ENCODE measurements around the gene KRTAP10-6. TPM values are rescaled to one million over a fixed set of nuclear protein-coding genes. Genes with fewer than 3 reads are reported as not detected.
"Not testable (repeated sequence)": the region's sequence is repeated elsewhere in the genome, so short reads cannot be mapped to it uniquely, and the experiment has no call there.

Gene KRTAP10-6
- total RNA-seq, 1 donor from 2014 or later = not detected

DNA sequence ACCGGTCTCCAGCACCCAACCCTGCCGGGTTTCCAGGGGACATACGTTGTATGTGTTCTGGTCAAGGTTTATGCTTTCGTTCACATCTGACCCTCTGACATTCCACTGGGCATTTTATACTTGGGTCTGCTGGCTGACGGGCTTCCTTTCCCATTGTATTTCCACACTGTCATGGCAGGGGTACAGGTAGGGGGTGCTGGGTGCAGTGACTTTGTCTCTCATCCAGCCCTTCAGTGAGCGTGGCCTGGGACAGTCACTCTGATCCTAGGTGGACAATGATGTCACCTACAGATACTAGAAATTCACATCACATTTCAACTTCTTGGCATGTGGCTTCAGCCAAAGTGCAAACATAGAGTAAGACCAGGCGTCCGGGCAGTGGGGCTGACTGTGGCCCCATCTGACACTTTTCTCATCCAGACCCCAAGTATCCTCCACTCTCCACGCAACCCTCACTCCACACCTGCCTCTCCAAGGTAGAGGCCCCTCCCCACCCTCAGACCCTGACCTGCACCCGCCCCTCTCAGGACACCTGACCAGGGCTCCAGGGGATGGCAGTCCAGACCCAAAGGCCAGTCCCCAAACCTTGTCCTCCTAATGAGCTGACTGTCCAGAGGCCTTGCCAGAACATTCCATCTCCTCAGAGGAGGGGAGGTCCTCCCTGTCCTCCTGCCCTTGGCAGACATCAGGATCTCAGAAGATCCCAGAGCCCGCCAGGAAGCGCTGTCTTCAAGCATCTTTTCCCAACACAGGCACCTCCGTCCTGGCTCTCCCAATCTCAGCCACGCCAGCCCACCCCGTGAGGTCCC, 44.1 kb upstream of the KRTAP10-6 start:
- peaks cover 3% of the 10 kb centered on the region for H3K27me3 Mint-ChIP-seq
- H3K27ac Mint-ChIP-seq = no peak overlapping the region
- no peaks in the 10 kb centered on the region for H3K4me1 Mint-ChIP-seq (ENCODE audit: unreplicated experiment)
- DNase-seq (ENCODE audit: extremely low spot score, unreplicated experiment) = peak; percentile 48
- H3K4me3 Mint-ChIP-seq = no peak overlapping the region
- TF ChIP-seq, protein P1, sequence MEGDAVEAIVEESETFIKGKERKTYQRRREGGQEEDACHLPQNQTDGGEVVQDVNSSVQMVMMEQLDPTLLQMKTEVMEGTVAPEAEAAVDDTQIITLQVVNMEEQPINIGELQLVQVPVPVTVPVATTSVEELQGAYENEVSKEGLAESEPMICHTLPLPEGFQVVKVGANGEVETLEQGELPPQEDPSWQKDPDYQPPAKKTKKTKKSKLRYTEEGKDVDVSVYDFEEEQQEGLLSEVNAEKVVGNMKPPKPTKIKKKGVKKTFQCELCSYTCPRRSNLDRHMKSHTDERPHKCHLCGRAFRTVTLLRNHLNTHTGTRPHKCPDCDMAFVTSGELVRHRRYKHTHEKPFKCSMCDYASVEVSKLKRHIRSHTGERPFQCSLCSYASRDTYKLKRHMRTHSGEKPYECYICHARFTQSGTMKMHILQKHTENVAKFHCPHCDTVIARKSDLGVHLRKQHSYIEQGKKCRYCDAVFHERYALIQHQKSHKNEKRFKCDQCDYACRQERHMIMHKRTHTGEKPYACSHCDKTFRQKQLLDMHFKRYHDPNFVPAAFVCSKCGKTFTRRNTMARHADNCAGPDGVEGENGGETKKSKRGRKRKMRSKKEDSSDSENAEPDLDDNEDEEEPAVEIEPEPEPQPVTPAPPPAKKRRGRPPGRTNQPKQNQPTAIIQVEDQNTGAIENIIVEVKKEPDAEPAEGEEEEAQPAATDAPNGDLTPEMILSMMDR (conservative IDR thresholded peaks at IDR 0.05) = no peak
- H3K9me3 Mint-ChIP-seq = peaks cover 20% of the 10 kb centered on the region
- H3K36me3 Mint-ChIP-seq = no peaks in the 10 kb centered on the region

DNA sequence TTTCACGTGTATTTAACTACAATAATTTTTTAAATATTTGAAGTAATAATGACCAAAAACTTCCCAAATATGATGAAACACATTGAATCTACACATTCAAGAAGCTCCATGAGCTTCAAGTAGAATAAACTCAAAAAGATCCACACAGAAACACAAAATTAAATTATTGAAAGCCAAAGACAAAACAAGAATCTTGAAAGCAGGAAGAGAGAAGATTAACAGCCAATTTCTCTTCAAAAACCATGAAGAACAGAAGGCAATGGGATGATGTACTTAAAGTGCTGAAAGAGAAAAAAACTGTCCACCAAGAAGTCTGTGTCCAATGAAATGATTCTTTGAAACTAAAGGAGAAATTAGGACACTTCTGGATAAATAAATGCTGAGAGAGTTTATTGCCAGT, 39.8 kb upstream of the KRTAP10-6 start:
- no peak overlapping the region for H3K4me3 Mint-ChIP-seq
- no peaks in the 10 kb centered on the region for H3K4me1 Mint-ChIP-seq (ENCODE audit: unreplicated experiment)
- no peak for DNase-seq (ENCODE audit: extremely low spot score, unreplicated experiment)
- H3K9me3 Mint-ChIP-seq = peaks cover 24% of the 10 kb centered on the region
- TF ChIP-seq, protein P1 (conservative IDR thresholded peaks at IDR 0.05) = no peak
- H3K36me3 Mint-ChIP-seq = no peaks in the 10 kb centered on the region
- peaks cover 3% of the 10 kb centered on the region for H3K27me3 Mint-ChIP-seq
- no peak overlapping the region for H3K27ac Mint-ChIP-seq

DNA sequence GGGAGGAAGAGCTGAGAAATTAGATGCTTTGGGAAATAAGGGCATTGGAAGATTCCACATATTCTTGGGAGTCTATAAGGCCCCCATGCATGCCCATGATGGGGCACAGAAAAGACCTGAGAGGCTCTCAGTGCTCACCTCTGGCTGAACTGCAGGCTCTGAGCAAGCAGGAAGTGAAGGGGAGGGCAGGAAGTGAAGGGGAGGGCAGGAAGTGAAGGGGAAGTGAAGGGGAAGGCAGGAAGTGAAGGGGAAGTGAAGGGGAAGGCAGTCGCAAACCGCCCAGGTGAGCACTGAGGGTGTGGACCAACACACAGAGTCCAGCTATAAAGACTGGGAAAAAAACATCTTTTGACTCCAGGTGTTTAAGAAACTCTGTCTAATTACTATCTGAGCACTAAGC, 38.1 kb upstream of the KRTAP10-6 start:
- DNase-seq (ENCODE audit: extremely low spot score, unreplicated experiment) = no peak
- no peaks in the 10 kb centered on the region for H3K4me1 Mint-ChIP-seq (ENCODE audit: unreplicated experiment)
- H3K27ac Mint-ChIP-seq = no peak overlapping the region
- TF ChIP-seq, protein P1 (conservative IDR thresholded peaks at IDR 0.05) = no peak
- H3K36me3 Mint-ChIP-seq = no peaks in the 10 kb centered on the region
- peaks cover 24% of the 10 kb centered on the region for H3K9me3 Mint-ChIP-seq
- H3K4me3 Mint-ChIP-seq = no peak overlapping the region
- H3K27me3 Mint-ChIP-seq = peaks cover 3% of the 10 kb centered on the region

DNA sequence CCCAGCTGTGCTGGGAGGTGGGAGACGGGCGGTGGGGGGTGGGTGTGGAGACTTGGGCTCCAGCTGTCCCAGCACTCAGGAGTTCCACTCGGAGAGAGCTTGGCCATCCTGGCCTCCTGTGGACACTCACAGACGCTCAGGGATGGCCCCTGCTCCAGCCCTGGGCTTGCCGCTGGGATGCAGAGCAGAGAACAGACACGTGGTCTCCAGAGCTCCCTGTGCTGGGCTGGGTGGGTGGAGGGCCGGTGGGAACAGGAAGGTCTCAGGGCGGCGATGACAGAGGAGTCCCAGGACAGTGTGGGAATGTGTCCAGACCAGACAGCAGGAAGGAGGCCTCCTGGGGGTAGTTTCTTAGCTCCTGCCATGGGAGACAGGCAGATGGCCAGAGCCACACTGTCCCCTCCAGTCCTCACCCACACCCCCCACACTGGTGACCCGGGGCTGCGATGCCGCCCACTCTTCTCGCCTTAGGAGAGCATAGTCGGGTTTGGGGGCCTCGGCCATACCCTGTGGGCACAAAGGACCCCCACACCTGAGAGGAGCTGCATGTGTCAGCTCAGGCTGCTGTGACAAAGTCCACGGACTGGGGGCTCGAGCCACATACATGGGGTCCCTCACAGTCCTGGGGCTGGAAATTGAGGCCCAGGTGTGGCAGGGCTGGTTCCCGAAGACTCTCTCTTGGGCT, 36.5 kb upstream of the KRTAP10-6 start:
- H3K27me3 Mint-ChIP-seq = peaks cover 3% of the 10 kb centered on the region
- H3K27ac Mint-ChIP-seq = no peak overlapping the region
- H3K4me3 Mint-ChIP-seq = no peak overlapping the region
- DNase-seq (ENCODE audit: extremely low spot score, unreplicated experiment) = no peak
- peaks cover 27% of the 10 kb centered on the region for H3K9me3 Mint-ChIP-seq
- H3K4me1 Mint-ChIP-seq (ENCODE audit: unreplicated experiment) = no peaks in the 10 kb centered on the region
- TF ChIP-seq, protein P1 (conservative IDR thresholded peaks at IDR 0.05) = no peak
- H3K36me3 Mint-ChIP-seq = no peaks in the 10 kb centered on the region

DNA sequence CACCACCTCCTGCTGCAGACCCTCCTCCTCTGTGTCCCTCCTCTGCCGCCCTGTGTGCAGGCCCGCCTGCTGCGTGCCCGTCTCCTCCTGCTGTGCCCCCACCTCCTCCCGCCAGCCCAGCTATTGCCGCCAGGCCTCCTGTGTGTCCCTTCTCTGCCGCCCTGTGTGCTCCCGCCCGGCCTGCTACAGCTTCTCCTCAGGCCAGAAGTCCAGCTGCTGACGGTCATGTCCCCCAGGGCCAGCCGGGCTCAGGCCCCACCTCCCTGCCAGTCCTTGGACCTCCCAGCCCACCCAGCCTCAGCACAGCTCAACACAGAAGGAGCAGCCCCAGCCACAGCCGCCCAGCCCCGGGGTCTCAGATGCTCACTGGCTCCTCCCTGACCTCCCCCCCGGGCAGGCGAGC, 35.5 kb upstream of the KRTAP10-6 start:
- H3K4me3 Mint-ChIP-seq; H3K36me3 Mint-ChIP-seq; H3K27ac Mint-ChIP-seq; H3K4me1 Mint-ChIP-seq (ENCODE audit: unreplicated experiment); H3K27me3 Mint-ChIP-seq; DNase-seq (ENCODE audit: extremely low spot score, unreplicated experiment): not testable (repeated sequence)
- H3K9me3 Mint-ChIP-seq = peaks cover 33% of the 10 kb centered on the region

DNA sequence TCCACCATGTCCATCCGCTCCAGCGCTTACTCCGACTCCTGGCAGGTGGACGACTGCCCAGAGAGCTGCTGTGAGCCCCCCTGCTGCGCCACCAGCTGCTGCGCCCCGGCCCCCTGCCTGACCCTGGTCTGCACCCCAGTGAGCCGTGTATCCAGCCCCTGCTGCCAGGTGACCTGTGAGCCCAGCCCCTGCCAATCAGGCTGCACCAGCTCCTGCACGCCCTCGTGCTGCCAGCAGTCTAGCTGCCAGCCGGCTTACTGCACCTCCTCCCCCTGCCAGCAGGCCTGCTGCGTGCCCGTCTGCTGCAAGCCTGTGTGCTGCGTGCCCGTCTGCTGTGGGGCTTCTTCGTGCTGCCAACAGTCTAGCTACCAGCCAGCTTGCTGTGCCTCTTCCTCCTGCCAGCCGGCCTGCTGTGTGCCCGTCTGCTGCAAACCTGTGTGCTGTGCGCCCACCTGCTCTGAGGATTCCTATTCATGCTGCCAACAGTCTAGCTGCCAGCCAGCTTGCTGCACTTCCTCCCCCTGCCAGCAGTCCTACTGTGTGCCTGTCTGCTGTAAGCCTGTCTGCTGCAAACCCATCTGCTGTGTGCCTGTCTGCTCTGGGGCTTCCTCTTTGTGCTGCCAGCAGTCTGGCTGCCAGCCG, 35.0 kb upstream of the KRTAP10-6 start:
- not testable (repeated sequence) for DNase-seq (ENCODE audit: extremely low spot score, unreplicated experiment); H3K36me3 Mint-ChIP-seq; H3K27ac Mint-ChIP-seq; H3K4me1 Mint-ChIP-seq (ENCODE audit: unreplicated experiment); H3K4me3 Mint-ChIP-seq; H3K27me3 Mint-ChIP-seq
- peaks cover 32% of the 10 kb centered on the region for H3K9me3 Mint-ChIP-seq

Data from type B pancreatic cell (in vitro differentiated cells).